K562 (cell line): Measurements from ENCODE around the gene VRK1. TPM values are rescaled to one million over a fixed set of nuclear protein-coding genes. Genes with fewer than 3 reads are reported as not detected.

Source experiments
- BRCA1 ChIP-seq, 2 experiments: fragments of 450-650 bp in 1 of 2; sonication (generic) in 1 of 2; formaldehyde crosslinking in 1 of 2; IDR thresholded peaks; 2 replicates each; pipeline versions ENCODE4 v1.5.0 to v1.6.1; 2017 to 2020; ENCODE audit warnings: mild to moderate bottlenecking in 1 of 2, missing genetic modification reagents in 1 of 2
- DPF2 ChIP-seq: fragments of 450-650 bp; IDR thresholded peaks from 2 replicates; pipeline ENCODE4 v1.6.1; 2016
- ETS1 ChIP-seq: conservative IDR thresholded peaks from 2 replicates; pipeline ENCODE4 v1.6.1; 2011; ENCODE audit warnings: low read depth, mild to moderate bottlenecking, low read length; ENCODE audit not compliant: control insufficient read depth
- EZH2 ChIP-seq: IDR thresholded peaks from 2 replicates; pipeline ENCODE4 v1.6.1; 2012; ENCODE audit warnings: low read depth, mild to moderate bottlenecking, inconsistent platforms, low read length, borderline replicate concordance
- HDGF ChIP-seq: fragments of 450-650 bp; IDR thresholded peaks from 2 replicates; pipeline ENCODE4 v1.6.1; 2016
- HLTF ChIP-seq: fragments of 450-650 bp; IDR thresholded peaks from 2 replicates; pipeline ENCODE4 v1.6.1; 2016
- KLF16 ChIP-seq: IDR thresholded peaks from 2 replicates; pipeline ENCODE4 v1.6.1; 2016; ENCODE audit warnings: antibody characterized with exemption
- MNT ChIP-seq, 2 experiments: fragments of 450-650 bp; conservative IDR thresholded peaks; 2 replicates each; pipeline ENCODE4 v1.6.1; 2017; ENCODE audit warnings: mild to moderate bottlenecking in 2 of 2, moderate library complexity in 2 of 2
- NR1H2 ChIP-seq: sonication (generic); formaldehyde crosslinking; IDR thresholded peaks from 2 replicates; pipeline ENCODE4 v1.4.0; 2020; ENCODE audit warnings: mild to moderate bottlenecking, missing genetic modification reagents
- PCBP2 ChIP-seq: fragments of 200-400 bp; formaldehyde crosslinking; IDR thresholded peaks from 2 replicates; pipeline ENCODE4 v1.6.1; 2018; ENCODE audit warnings: low read length, low read depth, mild to moderate bottlenecking, moderate library complexity; ENCODE audit not compliant: poor library complexity, severe bottlenecking
- RCOR1 ChIP-seq, 2 experiments: IDR thresholded peaks; 2 replicates each; pipeline ENCODE4 v1.6.1; 2012; ENCODE audit warnings: low read depth in 2 of 2, low read length in 2 of 2, borderline replicate concordance in 1 of 2, improper control_type of control experiment in 1 of 2
- TFAM ChIP-seq: fragments of 250-450 bp; sonication (Bioruptor Pico); conservative IDR thresholded peaks from 2 replicates; pipeline ENCODE4 v1.5.0; 2021; ENCODE audit warnings: mild to moderate bottlenecking, moderate library complexity
- ZBTB43 ChIP-seq: sonication (generic); formaldehyde crosslinking; IDR thresholded peaks from 2 replicates; pipeline ENCODE4 v1.8.0; 2023; ENCODE audit warnings: mild to moderate bottlenecking, missing genetic modification reagents
- ZMIZ1 ChIP-seq, 2 experiments: fragments of 150-350 bp in 1 of 2; IDR thresholded peaks; 2 replicates each; pipeline ENCODE4 v1.6.1; 2012 to 2016; ENCODE audit warnings: low read depth in 2 of 2, low read length in 2 of 2, mild to moderate bottlenecking in 1 of 2, moderate library complexity in 1 of 2
- ZNF609 ChIP-seq: sonication (generic); formaldehyde crosslinking; IDR thresholded peaks from 2 replicates; pipeline ENCODE4 v1.8.1; 2023; ENCODE audit warnings: missing genetic modification reagents, mild to moderate bottlenecking, borderline replicate concordance
- polyA plus RNA-seq, 8 experiments: library from polyadenylated mRNA; depleted of rRNA in 4 of 8; stranded (reverse) in 5 of 8; unstranded in 3 of 8; fragments of >200 nt; fragmentation: Nextera tagmentation in 2 of 8; fragmentation: Illumina TruSeq in 1 of 8; extraction: Ambion mirVana in 2 of 8; extraction: Trizol in 1 of 8; gene quantifications; 2 replicates each; pipeline versions ENCODE4 v1.2.1 to v1.2.3, GENCODE V29; 2011 to 2014; ENCODE audit warnings: inconsistent platforms in 1 of 8, missing spikeins in 1 of 8
- total RNA-seq, 7 experiments: library from RNA; depleted of rRNA in 6 of 7; stranded (reverse); fragments of >200 nt in 6 of 7; fragmentation: Illumina TruSeq in 2 of 7; extraction: Trizol in 2 of 7; gene quantifications; 2 replicates each; pipeline versions ENCODE4 v1.2.1 to v1.2.3, GENCODE V29; 2011 to 2021; ENCODE audit warnings: low replicate concordance in 1 of 7

The VRK1 gene
- total and polyA plus RNA-seq, 9 of the 15 experiments (the other 6 are each of a cell fraction or from before 2014, with no cell fraction given) = 83.6 to 177 (median 116) TPM

- peak in 1 of 2 experiments; percentile 25; a peak in 1 of 4 replicates for TF ChIP-seq MNT (conservative IDR thresholded peaks at IDR 0.05)
- no peak for TF ChIP-seq EZH2
- no peak for TF ChIP-seq HDGF
- peak; percentile 84; the same call in 1 of the 2 replicates for TF ChIP-seq HLTF
- TF ChIP-seq ZBTB43 = no peak
- peak in 1 of 2 experiments; percentile 87; a peak in 2 of 4 replicates for TF ChIP-seq ZMIZ1 (IDR thresholded peaks at IDR 0.05; ENCODE audit: low read depth in 2 of 2, low read length in 2 of 2)
- peak; percentile 99; the same call in 1 of the 2 replicates for TF ChIP-seq BRCA1 (IDR thresholded peaks at IDR 0.05)
- no peak for TF ChIP-seq BRCA1 (CRISPR knock-in tag; IDR thresholded peaks at IDR 0.05)
- TF ChIP-seq NR1H2 (CRISPR knock-in tag) = no peak
- peak; percentile 96 for TF ChIP-seq DPF2
- TF ChIP-seq ZNF609 (CRISPR knock-in tag) = no peak
- TF ChIP-seq TFAM (CRISPR knock-in tag) = no peak
- peak in 1 of 2 experiments; percentile 91; a peak in 2 of 4 replicates for TF ChIP-seq RCOR1 (IDR thresholded peaks at IDR 0.05; ENCODE audit: borderline replicate concordance in 1 of 2, low read depth in 2 of 2, low read length in 2 of 2)
- TF ChIP-seq ETS1 = no peak
- peak; percentile 66; the same call in 1 of the 2 replicates for TF ChIP-seq KLF16
- no peak for TF ChIP-seq PCBP2
Observed at GRCh38 chr14:96802963-96803362, 5.8 kb downstream of the VRK1 start (continued).
